H1 (cell line): ENCODE data around the gene NAA60. TPM values are rescaled to one million over a fixed set of nuclear protein-coding genes. Genes with fewer than 3 reads are reported as not detected.

Experiments
- CTCF ChIA-PET: fragments of 300-600 bp; sonication (Branson Sonifier 250); formaldehyde crosslinking; loops from one replicate; lab custom pipeline; 2021; ENCODE audit not compliant: partially characterized antibody; lab: Charles Lee
- POLR2A ChIA-PET: fragments of 300-600 bp; sonication (Branson Sonifier 250); formaldehyde crosslinking; loops from one replicate; lab custom pipeline; 2021; ENCODE audit warnings: inconsistent platforms; ENCODE audit not compliant: partially characterized antibody; lab: Charles Lee
- DNase-seq, 2 experiments: peaks; one replicate each; pipeline versions ENCODE4 v3.0.0 to v3.0.0-alpha.2; 2010 to 2022; ENCODE audit warnings: low spot score in 2 of 2, low read depth in 1 of 2, mixed read lengths in 1 of 2
- FAIRE-seq: peaks from 2 replicates; lab custom pipeline; 2011; peaks lifted over from hg19 to GRCh38; lab: Jason Lieb, UNC
- H2AFZ ChIP-seq: 2 replicates; pipeline ENCODE4 v1.8.1; 2012; ENCODE audit warnings: low read length, inconsistent platforms
- H2AK5ac ChIP-seq: 2 replicates; pipeline ENCODE4 v1.6.1; 2013; ENCODE audit warnings: low read depth, low read length
- H2BK120ac ChIP-seq: replicated peaks from 2 replicates; pipeline ENCODE3; 2013; ENCODE audit warnings: low read depth, low read length, inconsistent platforms
- H2BK12ac ChIP-seq: 2 replicates; pipeline ENCODE4 v1.6.1; 2013; ENCODE audit warnings: low read depth, low read length
- H2BK15ac ChIP-seq: 2 replicates; pipeline ENCODE4 v1.6.1; 2013; ENCODE audit warnings: low read length
- H2BK20ac ChIP-seq: 2 replicates; pipeline ENCODE4 v1.6.1; 2013; ENCODE audit warnings: low read length
- H2BK5ac ChIP-seq: 2 replicates; pipeline ENCODE4 v1.6.1; 2013; ENCODE audit warnings: low read depth, low read length
- H3K14ac ChIP-seq: 2 replicates; pipeline ENCODE4 v1.6.1; 2013; ENCODE audit warnings: inconsistent platforms; ENCODE audit not compliant: insufficient read length
- H3K18ac ChIP-seq: 2 replicates; pipeline ENCODE4 v1.6.1; 2013; ENCODE audit warnings: low read length; ENCODE audit errors: extremely low read depth
- H3K23ac ChIP-seq: 2 replicates; pipeline ENCODE4 v1.6.1; 2013; ENCODE audit warnings: inconsistent platforms; ENCODE audit not compliant: insufficient read length
- H3K23me2 ChIP-seq: 2 replicates; pipeline ENCODE4 v1.6.1; 2013; ENCODE audit warnings: low read depth, low read length
- H3K27ac ChIP-seq: 2 replicates; pipeline ENCODE4 v1.6.1; 2011; ENCODE audit warnings: low read depth, low read length, inconsistent platforms
- H3K27me3 ChIP-seq, 4 experiments: replicated peaks in 1 of 4; 1 replicate in 1 of 4; 2 replicates in 3 of 4; pipeline versions ENCODE4 v1.6.1 to v1.8.1; 2011 to 2013; ENCODE audit warnings: low read length in 3 of 4, mild to moderate bottlenecking in 3 of 4, inconsistent platforms in 2 of 4, mixed read lengths in 2 of 4, moderate library complexity in 1 of 4; ENCODE audit not compliant: control insufficient read depth in 3 of 4, insufficient read depth in 3 of 4; ENCODE audit errors: extremely low read depth in 1 of 4
- H3K36me3 ChIP-seq, 4 experiments: 2 replicates each; pipeline versions ENCODE4 v1.6.1 to v1.8.1; 2011 to 2013; ENCODE audit warnings: mild to moderate bottlenecking in 4 of 4, low read length in 3 of 4, moderate library complexity in 2 of 4, control low read depth in 1 of 4, inconsistent platforms in 1 of 4; ENCODE audit not compliant: insufficient read depth in 4 of 4, control insufficient read depth in 2 of 4
- H3K4ac ChIP-seq: replicated peaks from 2 replicates; pipeline ENCODE3; 2013; ENCODE audit warnings: low read length, low read depth, mixed read lengths, inconsistent platforms; ENCODE audit not compliant: insufficient read length
- H3K4me1 ChIP-seq, 4 experiments: replicated peaks in 1 of 4; 1 replicate in 1 of 4; 2 replicates in 3 of 4; pipeline versions ENCODE4 v1.6.1 to v1.8.1; 2011 to 2013; ENCODE audit warnings: low read length in 3 of 4, inconsistent platforms in 2 of 4, mixed read lengths in 1 of 4; ENCODE audit not compliant: insufficient read depth in 4 of 4, control insufficient read depth in 3 of 4
- H3K4me2 ChIP-seq, 2 experiments: 2 replicates each; pipeline versions ENCODE4 v1.6.1 to v1.8.1; 2011 to 2013; ENCODE audit warnings: low read depth in 2 of 2, low read length in 2 of 2, control low read depth in 1 of 2, inconsistent platforms in 1 of 2, mild to moderate bottlenecking in 1 of 2; ENCODE audit not compliant: insufficient read depth in 1 of 2
- H3K4me3 ChIP-seq, 4 experiments: fragments of 200-600, 300-600 bp in 1 of 4; sonication (generic), shearing (Covaris generic), sonication (Bioruptor Twin) in 1 of 4; 2 replicates each; pipeline versions ENCODE4 v1.5.1 to v1.8.1; 2011 to 2016; ENCODE audit warnings: low read length in 4 of 4, low read depth in 3 of 4, control low read depth in 2 of 4, inconsistent platforms in 2 of 4, mild to moderate bottlenecking in 2 of 4, mixed read lengths in 1 of 4, moderate library complexity in 1 of 4; ENCODE audit not compliant: insufficient read depth in 2 of 4; ENCODE audit errors: extremely low read depth in 1 of 4
- H3K56ac ChIP-seq: replicated peaks from 2 replicates; pipeline ENCODE3; 2013; ENCODE audit warnings: low read depth, mild to moderate bottlenecking, mixed read lengths, low read length, inconsistent platforms; ENCODE audit not compliant: insufficient read length
- H3K79me1 ChIP-seq: 2 replicates; pipeline ENCODE4 v1.6.1; 2013; ENCODE audit warnings: low read depth, low read length, control low read depth
- H3K79me2 ChIP-seq, 2 experiments: 2 replicates each; pipeline versions ENCODE4 v1.6.1 to v1.8.1; 2012 to 2013; ENCODE audit warnings: low read length in 2 of 2, mild to moderate bottlenecking in 2 of 2, inconsistent platforms in 1 of 2; ENCODE audit not compliant: insufficient read depth in 2 of 2, control insufficient read depth in 1 of 2
- H3K9ac ChIP-seq, 4 experiments: replicated peaks in 1 of 4; 1 replicate in 1 of 4; 2 replicates in 3 of 4; pipeline versions ENCODE4 v1.6.1 to v1.8.1; 2011 to 2013; ENCODE audit warnings: low read depth in 3 of 4, low read length in 3 of 4, control low read depth in 2 of 4, mild to moderate bottlenecking in 2 of 4, moderate library complexity in 2 of 4, inconsistent platforms in 1 of 4; ENCODE audit errors: extremely low read depth in 1 of 4
- H3K9me3 ChIP-seq, 2 experiments: 2 replicates each; pipeline versions ENCODE4 v1.6.1 to v1.8.1; 2012 to 2013; ENCODE audit warnings: mild to moderate bottlenecking in 2 of 2, moderate library complexity in 2 of 2, control low read depth in 1 of 2, inconsistent platforms in 1 of 2, low read depth in 1 of 2, low read length in 1 of 2, mixed read lengths in 1 of 2; ENCODE audit not compliant: insufficient read depth in 2 of 2
- H4K20me1 ChIP-seq, 2 experiments: replicated peaks in 1 of 2; 2 replicates each; pipeline versions ENCODE3 to v1.8.1; 2011 to 2013; ENCODE audit warnings: inconsistent platforms in 2 of 2, low read length in 2 of 2, mild to moderate bottlenecking in 1 of 2; ENCODE audit not compliant: insufficient read depth in 2 of 2, control insufficient read depth in 1 of 2
- H4K5ac ChIP-seq: 2 replicates; pipeline ENCODE4 v1.6.1; 2013; ENCODE audit warnings: low read length, low read depth, mixed read lengths, inconsistent platforms; ENCODE audit not compliant: insufficient read length
- H4K8ac ChIP-seq: 2 replicates; pipeline ENCODE4 v1.8.0; 2013; ENCODE audit warnings: mild to moderate bottlenecking, moderate library complexity, low read length, inconsistent platforms; ENCODE audit not compliant: insufficient read depth; ENCODE audit errors: extremely low read depth
- H4K91ac ChIP-seq: replicated peaks from 2 replicates; pipeline ENCODE3; 2013; ENCODE audit warnings: low read length, mixed read lengths, inconsistent platforms; ENCODE audit not compliant: insufficient read length
- KDM1A ChIP-seq: fragments of 200-600, 300-600 bp; sonication (generic); IDR thresholded peaks from 2 replicates; pipeline ENCODE4 v1.7.1; 2016; ENCODE audit warnings: mild to moderate bottlenecking, low read length, borderline replicate concordance
- RAD21 ChIP-seq, 2 experiments: IDR thresholded peaks in 1 of 2; conservative IDR thresholded peaks in 1 of 2; 2 replicates each; pipeline ENCODE4 v1.6.1; 2011; ENCODE audit warnings: low read depth in 2 of 2, low read length in 2 of 2, improper control_type of control experiment in 1 of 2, inconsistent platforms in 1 of 2, mild to moderate bottlenecking in 1 of 2, moderate library complexity in 1 of 2
- WGBS, 2 experiments: shearing (Covaris generic) in 1 of 2; methylation state at CpG; one replicate each; pipeline versions ENCODE4 v1.1.6 to v1.1.7; 2013 to 2015; ENCODE audit warnings: low lambda C conversion rate in 2 of 2, mixed read lengths in 2 of 2, inconsistent platforms in 1 of 2, low coverage in 1 of 2, missing lambda C conversion rate in 1 of 2; ENCODE audit not compliant: insufficient replicate concordance in 2 of 2, insufficient coverage in 1 of 2, insufficient read length in 1 of 2; ENCODE audit errors: extremely low coverage in 1 of 2, missing lambda C conversion rate in 1 of 2; 5-methylcytosine and 5-hydroxymethylcytosine counted together
- polyA plus RNA-seq, 7 experiments: library from polyadenylated mRNA; depleted of rRNA in 3 of 7; stranded (reverse) in 5 of 7; unstranded in 2 of 7; fragments of >200 nt in 5 of 7; fragments of 200-250 nt in 2 of 7; gene quantifications; 1 replicate in 5 of 7; 2 replicates in 1 of 7; 4 replicates in 1 of 7; pipeline versions ENCODE4 v1.2.1 to v1.2.3, GENCODE V29; 2011 to 2013; ENCODE audit warnings: missing spikeins in 2 of 7, mixed read lengths in 2 of 7
- total RNA-seq: library from RNA; stranded (reverse); fragmentation: NEBNext Ultra II Directional; extraction: Animal tissue kit (Norgen Biotek cat#: 25700); gene quantifications from 2 replicates; pipeline ENCODE4 v1.2.1, GENCODE V29; 2021
- TF ChIP-seq, protein P1 (sequence below): IDR thresholded peaks from 2 replicates; pipeline ENCODE4 v1.6.1; 2011; ENCODE audit warnings: low read length, improper control_type of control experiment
- TF ChIP-seq, protein P2 (sequence below), 3 experiments: IDR thresholded peaks; 1 replicate in 2 of 3; 2 replicates in 1 of 3; pipeline versions ENCODE4 v1.5.1 to v1.6.1; 2011; ENCODE audit warnings: low read length in 3 of 3, mild to moderate bottlenecking in 3 of 3, inconsistent platforms in 2 of 3, low read depth in 1 of 3, moderate library complexity in 1 of 3; ENCODE audit not compliant: insufficient read depth in 1 of 3; ENCODE audit errors: control extremely low read depth in 1 of 3
- TF ChIP-seq, protein P3 (sequence below): IDR thresholded peaks from 2 replicates; pipeline ENCODE4 v1.6.1; 2012; ENCODE audit warnings: inconsistent platforms

Gene NAA60
- total and polyA plus RNA-seq, 2 of the 8 experiments (the other 6 are each of a cell fraction or from before 2014, with no cell fraction given): 34.1 to 47.6 TPM

DNA sequence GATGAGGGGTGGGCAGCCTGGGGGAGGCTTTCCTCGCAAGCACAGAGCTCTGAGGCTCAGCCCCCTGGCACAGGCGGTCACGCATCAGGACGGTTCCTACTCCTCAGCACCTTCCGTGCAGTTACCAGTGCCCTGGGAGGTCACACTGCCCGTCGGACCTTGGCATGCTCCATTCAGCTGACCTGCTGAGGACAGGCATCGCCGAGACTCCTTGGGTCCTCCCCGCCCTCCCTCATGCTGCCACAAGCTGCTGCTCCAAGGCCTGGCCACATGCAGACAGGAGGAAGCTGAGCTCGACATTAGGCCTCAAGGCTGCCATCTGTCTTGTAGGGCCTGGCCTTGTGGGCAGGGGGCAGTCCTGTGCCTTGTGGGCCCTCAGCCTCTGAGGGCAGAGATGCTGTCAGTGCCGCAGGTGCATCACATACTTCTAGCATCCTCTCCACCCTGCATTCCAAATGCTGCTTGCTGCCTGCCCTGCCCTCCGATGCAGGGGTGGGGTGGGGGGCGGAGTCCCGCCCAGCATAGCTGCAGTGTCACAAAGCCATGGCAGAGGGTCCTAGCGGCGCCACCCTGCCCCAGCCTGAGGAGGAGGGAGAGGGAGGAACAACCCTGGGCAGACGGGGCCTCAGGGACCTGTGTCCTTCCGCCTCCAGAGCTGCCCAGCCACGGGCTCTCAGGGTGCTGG lies 42.5 kb downstream of the NAA60 start:
- Histone ChIP-seq H2BK120ac (no peak overlapping the region), H3K23ac (no peak overlapping the region), H3K36me3 (peaks cover 5 to 21% (median 17%) of the 10 kb centered on the region in 4 experiments; a peak in 5 of 8 replicates), H3K79me1 (peaks cover 3% of the 10 kb centered on the region; the same call in 1 of the 2 replicates), H3K4ac (no peak overlapping the region), H3K4me1 (peaks cover 0 to 6% (median 1%) of the 10 kb centered on the region in 4 experiments; a peak in 2 of 7 replicates), H3K9ac (no peak overlapping the region; a peak in 1 of 7 replicates), H3K4me3 (no peak overlapping the region), H4K5ac (no peak overlapping the region), H2AK5ac (no peak overlapping the region), H3K18ac (no peak overlapping the region), H3K9me3 (no peaks in the 10 kb centered on the region), H4K91ac (no peak overlapping the region), H4K8ac (no peak overlapping the region), H3K23me2 (no peaks in the 10 kb centered on the region), H2BK12ac (no peak overlapping the region), H3K14ac (no peak overlapping the region), H3K27me3 (no peaks in the 10 kb centered on the region), H2BK20ac (no peak overlapping the region), H2AFZ (no peak overlapping the region), H4K20me1 (peaks cover 2 to 18% of the 10 kb centered on the region in 2 experiments), H3K27ac (no peak overlapping the region), H3K4me2 (no peak overlapping the region), H2BK15ac (no peak overlapping the region), H3K56ac (no peak overlapping the region), H3K79me2 (no peaks in the 10 kb centered on the region), H2BK5ac (peak overlapping the region; percentile 30; the same call in 1 of the 2 replicates)
- TF ChIP-seq RAD21 (IDR thresholded peaks at IDR 0.05 in 1 of 2, conservative IDR thresholded peaks at IDR 0.05 in 1 of 2; ENCODE audit: low read depth in 2 of 2, low read length in 2 of 2) (peak; percentile 32 to 50; a peak in 3 of 4 replicates), KDM1A (no peak)
- TF ChIP-seq, protein P1, sequence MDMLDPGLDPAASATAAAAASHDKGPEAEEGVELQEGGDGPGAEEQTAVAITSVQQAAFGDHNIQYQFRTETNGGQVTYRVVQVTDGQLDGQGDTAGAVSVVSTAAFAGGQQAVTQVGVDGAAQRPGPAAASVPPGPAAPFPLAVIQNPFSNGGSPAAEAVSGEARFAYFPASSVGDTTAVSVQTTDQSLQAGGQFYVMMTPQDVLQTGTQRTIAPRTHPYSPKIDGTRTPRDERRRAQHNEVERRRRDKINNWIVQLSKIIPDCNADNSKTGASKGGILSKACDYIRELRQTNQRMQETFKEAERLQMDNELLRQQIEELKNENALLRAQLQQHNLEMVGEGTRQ: no peak
- TF ChIP-seq, protein P2, sequence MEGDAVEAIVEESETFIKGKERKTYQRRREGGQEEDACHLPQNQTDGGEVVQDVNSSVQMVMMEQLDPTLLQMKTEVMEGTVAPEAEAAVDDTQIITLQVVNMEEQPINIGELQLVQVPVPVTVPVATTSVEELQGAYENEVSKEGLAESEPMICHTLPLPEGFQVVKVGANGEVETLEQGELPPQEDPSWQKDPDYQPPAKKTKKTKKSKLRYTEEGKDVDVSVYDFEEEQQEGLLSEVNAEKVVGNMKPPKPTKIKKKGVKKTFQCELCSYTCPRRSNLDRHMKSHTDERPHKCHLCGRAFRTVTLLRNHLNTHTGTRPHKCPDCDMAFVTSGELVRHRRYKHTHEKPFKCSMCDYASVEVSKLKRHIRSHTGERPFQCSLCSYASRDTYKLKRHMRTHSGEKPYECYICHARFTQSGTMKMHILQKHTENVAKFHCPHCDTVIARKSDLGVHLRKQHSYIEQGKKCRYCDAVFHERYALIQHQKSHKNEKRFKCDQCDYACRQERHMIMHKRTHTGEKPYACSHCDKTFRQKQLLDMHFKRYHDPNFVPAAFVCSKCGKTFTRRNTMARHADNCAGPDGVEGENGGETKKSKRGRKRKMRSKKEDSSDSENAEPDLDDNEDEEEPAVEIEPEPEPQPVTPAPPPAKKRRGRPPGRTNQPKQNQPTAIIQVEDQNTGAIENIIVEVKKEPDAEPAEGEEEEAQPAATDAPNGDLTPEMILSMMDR (IDR thresholded peaks at IDR 0.05; ENCODE audit: control extremely low read depth in 1 of 3, insufficient read depth in 1 of 3, low read depth in 1 of 3, low read length in 3 of 3): peak; percentile 51 to 70 (median 68)
- TF ChIP-seq, protein P3, sequence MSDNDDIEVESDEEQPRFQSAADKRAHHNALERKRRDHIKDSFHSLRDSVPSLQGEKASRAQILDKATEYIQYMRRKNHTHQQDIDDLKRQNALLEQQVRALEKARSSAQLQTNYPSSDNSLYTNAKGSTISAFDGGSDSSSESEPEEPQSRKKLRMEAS: peak; percentile 61
- no peak for DNase-seq
- 92% methylated on average over 7 of the region's 20 CpGs; no CpG with 5 or more reads in 1 of the 2 experiments for WGBS, 2 experiments
- CTCF ChIA-PET: interaction anchor here (0.6 to 6.7 kb wide), 10 partner anchors 8 to 203 kb away, joined by 3 to 27 read pairs (median 3); partner anchors contain the start of genes C16orf90 and CLUAP1
- FAIRE-seq: no peak
- POLR2A ChIA-PET: interaction anchor here (0.9 to 2.7 kb wide), 4 partner anchors 15 to 202 kb away, joined by 3 to 9 read pairs (median 4); partner anchors contain the start of genes CLUAP1 and ZNF263
